ENCODE results near the gene ATXN1.

DNA sequence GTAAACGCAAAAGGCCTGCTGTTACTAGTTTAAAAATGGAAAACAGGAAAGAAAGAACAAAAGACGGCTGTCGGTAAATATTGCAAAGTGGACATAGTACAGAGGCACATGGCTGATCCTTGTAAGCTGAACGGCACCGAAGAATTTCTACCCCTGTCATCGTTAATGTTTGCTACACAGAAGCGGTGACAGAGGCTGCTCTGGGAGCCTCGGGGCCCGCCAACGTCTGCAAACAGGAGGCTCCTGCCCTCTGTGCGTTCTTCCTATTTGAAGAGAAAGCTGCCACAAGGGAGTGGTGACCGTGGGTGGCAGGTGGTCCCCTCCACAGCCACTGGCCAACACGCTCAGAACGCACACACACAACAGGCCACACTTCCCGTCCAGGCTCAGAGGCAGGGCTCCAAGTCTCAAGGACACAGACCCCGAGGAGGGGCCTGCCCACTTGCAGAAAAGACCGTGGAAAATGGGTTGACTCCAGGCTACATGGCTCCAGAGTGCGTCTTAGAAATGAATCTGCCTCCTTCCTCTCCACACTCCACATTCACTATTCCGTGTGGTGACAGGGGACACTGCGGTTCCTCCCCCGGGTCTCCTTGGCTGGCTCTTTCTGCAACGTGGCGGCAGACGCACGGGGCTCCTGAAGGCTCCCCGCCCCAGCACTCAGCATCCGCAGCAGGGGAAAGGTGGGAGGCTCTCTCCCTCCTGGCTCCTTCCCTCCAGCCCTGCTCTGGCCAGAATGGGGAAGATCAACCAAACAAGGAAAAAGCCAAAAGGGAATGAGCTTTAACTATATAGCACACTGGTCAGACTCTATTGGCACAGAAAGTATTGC is 458.3 kb downstream of the ATXN1 start:
- TF ChIP-seq, protein P1, sequence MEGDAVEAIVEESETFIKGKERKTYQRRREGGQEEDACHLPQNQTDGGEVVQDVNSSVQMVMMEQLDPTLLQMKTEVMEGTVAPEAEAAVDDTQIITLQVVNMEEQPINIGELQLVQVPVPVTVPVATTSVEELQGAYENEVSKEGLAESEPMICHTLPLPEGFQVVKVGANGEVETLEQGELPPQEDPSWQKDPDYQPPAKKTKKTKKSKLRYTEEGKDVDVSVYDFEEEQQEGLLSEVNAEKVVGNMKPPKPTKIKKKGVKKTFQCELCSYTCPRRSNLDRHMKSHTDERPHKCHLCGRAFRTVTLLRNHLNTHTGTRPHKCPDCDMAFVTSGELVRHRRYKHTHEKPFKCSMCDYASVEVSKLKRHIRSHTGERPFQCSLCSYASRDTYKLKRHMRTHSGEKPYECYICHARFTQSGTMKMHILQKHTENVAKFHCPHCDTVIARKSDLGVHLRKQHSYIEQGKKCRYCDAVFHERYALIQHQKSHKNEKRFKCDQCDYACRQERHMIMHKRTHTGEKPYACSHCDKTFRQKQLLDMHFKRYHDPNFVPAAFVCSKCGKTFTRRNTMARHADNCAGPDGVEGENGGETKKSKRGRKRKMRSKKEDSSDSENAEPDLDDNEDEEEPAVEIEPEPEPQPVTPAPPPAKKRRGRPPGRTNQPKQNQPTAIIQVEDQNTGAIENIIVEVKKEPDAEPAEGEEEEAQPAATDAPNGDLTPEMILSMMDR (IDR thresholded peaks at IDR 0.05; ENCODE audit: insufficient read depth, low read length, poor library complexity, severe bottlenecking), result no peak
- TF ChIP-seq EZH2phosphoT487 (conservative IDR thresholded peaks at IDR 0.05; ENCODE audit: low read length), result no peak
